Cerebellar cortex (tissue), 1 donor: ENCODE measurements around the gene SEC24A.
A peak's percentile ranks its signal among the peaks of the same experiment; 100 is the strongest.
"Not testable (repeated sequence)": the region's sequence is repeated elsewhere in the genome, so short reads cannot be mapped to it uniquely, and the experiment has no call there.

ENCODE experiments used
- DNase-seq: peaks from one replicate; pipeline ENCODE4 v3.0.0-alpha.2; 2015; ENCODE audit warnings: low spot score

SEC24A gene

GRCh38 chr5:134648425-134649162 is at the start of gene SEC24A:
TSS of gene SEC24A (plus strand) at chr5:134648785. CDS start at chr5:134649077, 292 bp downstream.
- peak; percentile 82 for DNase-seq

GRCh38 chr5:134599820-134600219 is 48.8 kb upstream of the SEC24A start:
- not testable (repeated sequence) for DNase-seq

- no peak for DNase-seq
Measured at GRCh38 chr5:134600600-134600999, 48.0 kb upstream of the SEC24A start.

GRCh38 chr5:134603059-134603458 is 45.5 kb upstream of the SEC24A start:
- no peak for DNase-seq

- DNase-seq, result no peak
Measured at GRCh38 chr5:134604908-134605307, 43.7 kb upstream of the SEC24A start.

GRCh38 chr5:134606726-134607125 is 41.9 kb upstream of the SEC24A start:
- DNase-seq, result no peak

GRCh38 chr5:134608555-134608954 is 40.0 kb upstream of the SEC24A start:
- no peak for DNase-seq

- DNase-seq, result no peak
Measured at GRCh38 chr5:134609232-134609851, 39.2 kb upstream of the SEC24A start.

GRCh38 chr5:134610725-134611124 is 37.9 kb upstream of the SEC24A start:
- DNase-seq, result no peak

GRCh38 chr5:134611515-134611914 is 37.1 kb upstream of the SEC24A start:
- no peak for DNase-seq

GRCh38 chr5:134614450-134615085 is 34.0 kb upstream of the SEC24A start:
- DNase-seq, result no peak

- no peak for DNase-seq
Measured at GRCh38 chr5:134620634-134621033, 28.0 kb upstream of the SEC24A start.

- DNase-seq, result no peak
Measured at GRCh38 chr5:134625559-134625958, 23.0 kb upstream of the SEC24A start.

GRCh38 chr5:134626369-134627014 is 22.1 kb upstream of the SEC24A start:
- DNase-seq, result no peak

GRCh38 chr5:134634227-134634626 is 14.4 kb upstream of the SEC24A start:
- DNase-seq, result no peak

GRCh38 chr5:134635366-134635765 is 13.2 kb upstream of the SEC24A start:
- DNase-seq, result not testable (repeated sequence)

GRCh38 chr5:134637116-134637721 is 11.4 kb upstream of the SEC24A start:
- DNase-seq, result no peak

- DNase-seq, result no peak
Measured at GRCh38 chr5:134638760-134639201, 9.8 kb upstream of the SEC24A start.

GRCh38 chr5:134642931-134643530 is 5.6 kb upstream of the SEC24A start:
- no peak for DNase-seq

- no peak for DNase-seq
Measured at GRCh38 chr5:134647750-134648424, 698 bp upstream of the SEC24A start.

GRCh38 chr5:134649163-134649835 is 714 bp downstream of the SEC24A start:
- peak; percentile 6 for DNase-seq
